HG03280 (cell line): ENCODE results near the gene TAC3.
A peak's percentile ranks its signal among the peaks of the same experiment; 100 is the strongest.
"Not testable (repeated sequence)": the region's sequence is repeated elsewhere in the genome, so short reads cannot be mapped to it uniquely, and the experiment has no call there.

ENCODE experiments used
- ATAC-seq: cut with Tn5 transposase; IDR thresholded peaks from one replicate; pipeline ENCODE4 v1.9.1; 2021; ENCODE audit warnings: mild to moderate bottlenecking, moderate library complexity; ENCODE audit not compliant: unreplicated experiment

TAC3 gene

GRCh38 chr12:57037264-57037663 lies 20.9 kb upstream of the TAC3 start:
- no peak for ATAC-seq

- ATAC-seq, result no peak
Measured at GRCh38 chr12:57033431-57033830, 17.1 kb upstream of the TAC3 start.

GRCh38 chr12:57031789-57032188 lies 15.5 kb upstream of the TAC3 start:
- ATAC-seq, result no peak

GRCh38 chr12:57031138-57031725 lies 14.9 kb upstream of the TAC3 start:
- ATAC-seq, result no peak

- no peak for ATAC-seq
Measured at GRCh38 chr12:57029457-57029856, 13.1 kb upstream of the TAC3 start.

- ATAC-seq, result no peak
Measured at GRCh38 chr12:57027805-57028153, 11.4 kb upstream of the TAC3 start.

- no peak for ATAC-seq
Measured at GRCh38 chr12:57027011-57027804, 10.9 kb upstream of the TAC3 start.

GRCh38 chr12:57025196-57025595 lies 8.9 kb upstream of the TAC3 start:
- ATAC-seq, result no peak

- ATAC-seq, result not testable (repeated sequence)
Measured at GRCh38 chr12:57022324-57022723, 6.0 kb upstream of the TAC3 start.

- no peak for ATAC-seq
Measured at GRCh38 chr12:57019983-57020719, 3.8 kb upstream of the TAC3 start.

- no peak for ATAC-seq
Measured at GRCh38 chr12:57018906-57019305, 2.6 kb upstream of the TAC3 start.

GRCh38 chr12:57018353-57018752 lies 2.0 kb upstream of the TAC3 start:
- ATAC-seq, result not testable (repeated sequence)

GRCh38 chr12:57012600-57013465 lies 3.5 kb downstream of the TAC3 start:
- ATAC-seq, result peak; percentile 72

GRCh38 chr12:57011438-57012424 lies 4.6 kb downstream of the TAC3 start:
- ATAC-seq, result peak; percentile 47

- no peak for ATAC-seq
Measured at GRCh38 chr12:57010627-57011247, 5.6 kb downstream of the TAC3 start.

- no peak for ATAC-seq
Measured at GRCh38 chr12:57009949-57010626, 6.2 kb downstream of the TAC3 start.

GRCh38 chr12:57008178-57008577 lies 8.2 kb downstream of the TAC3 start:
- no peak for ATAC-seq

GRCh38 chr12:57006809-57007475 lies 9.4 kb downstream of the TAC3 start:
- ATAC-seq, result no peak
